SK-N-MC (cell line): Measurements from ENCODE around the gene HPCAL1.

Experiments used
- DNase-seq: peaks from one replicate; pipeline ENCODE4 v3.0.0-alpha.2; 2011; ENCODE audit warnings: low read depth, low spot score
- H3K27ac ChIP-seq: fragments of 200-600 bp; sonication (generic); 2 replicates; pipeline ENCODE4 v1.5.1; 2016; ENCODE audit warnings: mixed run types
- H3K36me3 ChIP-seq: fragments of 200-600 bp; sonication (generic); 2 replicates; pipeline ENCODE4 v1.6.1; 2017; ENCODE audit warnings: antibody characterized with exemption, low read length, mixed read lengths; ENCODE audit not compliant: insufficient read depth
- H3K4me3 ChIP-seq: fragments of 200-600 bp; sonication (generic); 2 replicates; pipeline ENCODE4 v1.5.1; 2016
- H3K9ac ChIP-seq: fragments of 200-600 bp; sonication (generic); 2 replicates; pipeline ENCODE4 v1.8.0; 2017; ENCODE audit warnings: mixed run types, mixed read lengths; ENCODE audit not compliant: insufficient read length
- H3K9me3 ChIP-seq: fragments of 200-600 bp; sonication (generic); 2 replicates; pipeline ENCODE4 v1.6.1; 2017; ENCODE audit warnings: low read depth, mild to moderate bottlenecking, antibody characterized with exemption, low read length, moderate library complexity, mixed read lengths
- EZH2 ChIP-seq: fragments of 200-600 bp; sonication (generic); IDR thresholded peaks from one replicate; pipeline ENCODE4 v1.6.1; 2017; ENCODE audit warnings: antibody characterized with exemption
- FOXP2 ChIP-seq: optimal IDR thresholded peaks from 2 replicates; pipeline ENCODE3; 2011; ENCODE audit warnings: mild to moderate bottlenecking, moderate library complexity; ENCODE audit not compliant: insufficient read depth; ENCODE audit errors: extremely low read length, control extremely low read depth
- POLR2AphosphoS5 ChIP-seq: IDR thresholded peaks from 2 replicates; pipeline ENCODE4 v1.6.1; 2012; ENCODE audit warnings: mild to moderate bottlenecking, low read depth, low read length, borderline replicate concordance

Gene HPCAL1

DNA sequence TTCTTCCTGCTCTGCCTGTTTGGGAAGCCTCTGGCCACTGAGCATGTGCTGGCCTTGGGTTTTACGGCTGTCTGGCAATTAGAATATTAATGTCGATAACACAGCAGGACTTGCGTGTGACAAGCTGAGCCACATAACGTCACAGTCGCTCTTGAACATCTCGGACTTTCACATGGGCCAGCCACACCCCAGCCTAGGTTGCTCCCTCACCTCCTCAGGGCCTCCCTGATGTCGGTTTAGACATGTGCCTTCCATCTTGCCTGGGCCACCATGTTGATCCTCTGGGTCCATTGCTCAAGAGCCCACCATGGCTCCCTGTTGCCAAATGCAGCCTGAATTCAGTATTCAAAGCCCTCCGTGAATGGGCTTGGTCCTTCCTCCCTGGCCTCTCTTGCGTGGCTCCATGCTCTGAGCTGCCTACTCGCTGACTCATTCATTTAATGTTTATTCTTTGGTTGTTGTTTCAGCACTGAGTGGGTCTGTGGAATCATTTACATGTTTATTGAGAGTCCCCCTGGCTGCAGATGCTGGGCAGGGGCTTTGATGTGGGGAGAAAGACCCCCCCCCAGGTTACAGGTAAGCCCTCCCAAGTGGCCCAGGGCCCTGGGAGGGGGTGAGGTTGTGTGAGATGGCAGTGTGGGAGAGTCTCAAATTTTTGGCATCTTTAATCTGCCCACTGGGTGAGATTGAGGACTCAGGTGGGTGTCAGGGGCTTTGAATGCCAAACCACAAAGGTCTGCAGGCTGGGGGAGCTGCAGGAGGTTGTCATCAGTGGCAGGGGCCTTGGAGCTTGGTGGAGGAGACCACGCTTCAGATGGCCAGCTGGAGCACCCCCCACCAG is 83.4 kb downstream of the HPCAL1 start:
- TF ChIP-seq POLR2AphosphoS5 (no peak), EZH2 (no peak), FOXP2 (no peak)

GRCh38 chr2:10387033-10387432 is 84.3 kb downstream of the HPCAL1 start:
- Histone ChIP-seq H3K27ac (no peak overlapping the region), H3K4me3 (no peak overlapping the region), H3K9me3 (no peaks in the 10 kb centered on the region), H3K9ac (no peak overlapping the region), H3K36me3 (no peaks in the 10 kb centered on the region)
- DNase-seq: no peak
- TF ChIP-seq EZH2: no peak
- no peak for TF ChIP-seq FOXP2
- no peak for TF ChIP-seq POLR2AphosphoS5

More for the DNA sequence above, 83.4 kb downstream of the HPCAL1 start:
- Histone ChIP-seq H3K9ac (no peak overlapping the region), H3K4me3 (no peak overlapping the region), H3K9me3 (no peaks in the 10 kb centered on the region), H3K36me3 (no peaks in the 10 kb centered on the region), H3K27ac (no peak overlapping the region)
- DNase-seq: no peak

DNA sequence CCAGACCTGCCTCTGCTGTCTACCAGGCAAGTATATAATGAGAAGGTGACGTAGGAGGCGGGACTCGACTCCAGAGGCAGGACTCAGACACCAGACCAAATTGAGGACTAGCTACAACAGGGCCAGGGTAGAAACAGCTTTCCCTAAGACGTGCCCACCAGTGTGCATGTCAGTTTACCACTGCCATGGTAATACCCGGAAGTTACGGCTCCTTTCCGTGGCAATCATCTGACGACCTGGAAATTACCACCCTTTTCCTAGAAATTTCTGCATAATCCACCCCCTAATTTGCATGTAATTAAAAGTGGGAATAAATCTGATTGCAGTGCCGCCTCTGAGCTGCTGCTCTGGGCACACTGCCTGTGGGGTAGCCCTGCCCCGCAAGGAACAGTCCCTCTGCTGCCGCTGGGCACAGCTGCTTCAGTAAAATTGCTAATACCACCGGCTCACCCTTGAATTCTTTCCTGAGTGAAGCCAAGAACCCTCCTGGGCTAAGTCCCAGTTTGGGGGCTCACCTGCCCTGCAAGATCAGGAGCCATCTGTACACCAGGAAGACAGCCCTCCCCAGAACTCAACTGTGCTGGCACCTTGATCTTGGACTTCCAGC is 86.4 kb downstream of the HPCAL1 start:
- TF ChIP-seq EZH2 (no peak), FOXP2 (no peak), POLR2AphosphoS5 (no peak)
- Histone ChIP-seq H3K36me3 (no peaks in the 10 kb centered on the region), H3K9ac (no peak overlapping the region), H3K4me3 (no peak overlapping the region), H3K27ac (no peak overlapping the region), H3K9me3 (no peaks in the 10 kb centered on the region)
- DNase-seq: no peak

DNA sequence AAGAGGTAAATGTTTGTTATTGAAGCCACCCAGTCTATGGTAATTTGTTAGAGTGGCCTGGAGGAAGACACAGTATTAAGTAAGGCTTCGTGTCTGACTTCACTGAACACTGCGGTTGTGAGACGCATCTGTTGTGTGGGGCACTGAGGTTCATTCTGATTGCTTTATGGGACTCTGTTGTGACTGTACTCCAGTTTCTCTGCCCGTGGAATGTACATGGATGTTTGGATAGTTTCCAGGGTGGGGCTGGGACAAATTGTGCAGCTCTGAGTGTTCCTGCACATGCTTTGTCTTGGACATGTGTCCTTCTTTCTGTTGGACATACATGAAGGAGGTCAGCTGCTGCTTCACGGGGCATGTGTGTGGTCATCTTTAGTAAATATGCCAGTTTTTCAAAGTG is 86.9 kb downstream of the HPCAL1 start:
- H3K9ac ChIP-seq: no peak overlapping the region
- no peak overlapping the region for H3K4me3 ChIP-seq
- H3K9me3 ChIP-seq: no peaks in the 10 kb centered on the region
- no peaks in the 10 kb centered on the region for H3K36me3 ChIP-seq
- no peak overlapping the region for H3K27ac ChIP-seq
- TF ChIP-seq POLR2AphosphoS5 (no peak), FOXP2 (no peak), EZH2 (no peak)
- DNase-seq: no peak

DNA sequence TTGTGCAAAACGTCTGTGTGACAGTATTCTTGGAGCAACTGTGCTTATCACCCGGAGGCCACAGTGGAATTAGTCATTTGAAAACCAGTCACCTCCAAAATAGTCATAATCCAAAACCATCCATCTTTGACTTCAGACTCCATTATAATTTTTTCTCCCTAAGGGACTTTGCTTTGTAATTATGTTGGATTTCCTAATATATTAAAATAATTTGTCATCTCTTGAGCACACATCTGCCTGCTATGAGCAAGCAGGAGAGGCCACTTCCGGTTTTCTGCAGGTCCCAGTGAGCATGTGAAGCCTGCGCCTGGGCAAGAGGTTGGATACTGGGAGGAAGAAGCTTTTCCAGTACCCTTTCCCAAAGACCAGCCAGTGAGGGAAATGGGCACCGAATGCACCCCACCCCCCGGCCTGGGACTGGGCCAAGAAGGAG is 87.7 kb downstream of the HPCAL1 start:
- DNase-seq: no peak
- TF ChIP-seq POLR2AphosphoS5 (no peak), FOXP2 (no peak), EZH2 (no peak)
- Histone ChIP-seq H3K4me3 (no peak overlapping the region), H3K9me3 (no peaks in the 10 kb centered on the region), H3K36me3 (no peaks in the 10 kb centered on the region), H3K27ac (no peak overlapping the region), H3K9ac (no peak overlapping the region)

DNA sequence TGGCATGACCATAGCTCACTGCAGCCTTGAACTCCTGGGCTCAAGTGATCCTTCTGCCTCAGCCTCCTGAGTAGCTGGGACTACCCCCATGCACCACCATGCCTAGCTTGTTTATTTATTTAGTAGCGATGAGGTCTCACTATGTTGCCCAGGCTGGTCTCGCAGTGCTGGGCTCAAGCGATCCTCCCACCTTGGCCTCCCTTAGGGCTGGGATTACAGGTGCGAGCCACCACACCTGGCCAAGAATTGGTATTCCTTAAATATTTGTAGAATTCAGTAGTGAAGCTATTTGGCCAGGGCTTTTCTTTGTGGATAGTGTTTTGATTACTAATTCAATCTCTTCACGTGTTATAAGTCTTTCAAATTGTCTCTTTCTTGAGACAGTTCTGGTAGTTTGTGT is 89.4 kb downstream of the HPCAL1 start:
- Histone ChIP-seq H3K9ac (no peak overlapping the region), H3K9me3 (no peaks in the 10 kb centered on the region), H3K27ac (no peak overlapping the region), H3K4me3 (no peak overlapping the region), H3K36me3 (no peaks in the 10 kb centered on the region)
- no peak for TF ChIP-seq FOXP2
- no peak for DNase-seq

DNA sequence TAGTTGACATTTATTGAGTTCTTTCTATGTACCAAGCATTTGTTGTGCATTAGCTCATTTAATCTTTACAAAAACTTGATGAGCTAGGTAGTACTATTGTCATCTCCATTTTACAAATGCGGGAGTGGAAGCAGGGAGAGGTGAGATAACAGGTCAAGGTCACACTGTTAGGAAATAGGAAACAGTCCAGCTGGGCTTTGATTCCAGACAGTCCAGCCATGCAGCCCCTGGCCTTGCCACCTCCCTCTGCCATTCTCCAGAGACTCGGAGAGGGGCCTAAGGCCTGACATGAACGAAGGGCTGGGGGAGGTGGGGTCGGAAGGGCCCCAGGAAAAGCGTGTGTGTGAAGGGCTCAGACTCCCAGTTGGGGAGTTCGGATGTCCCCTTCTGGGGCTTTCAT is 89.8 kb downstream of the HPCAL1 start:
- Histone ChIP-seq H3K9ac (no peak overlapping the region), H3K27ac (no peak overlapping the region), H3K4me3 (no peak overlapping the region), H3K9me3 (no peaks in the 10 kb centered on the region), H3K36me3 (no peaks in the 10 kb centered on the region)
- DNase-seq: no peak
- TF ChIP-seq POLR2AphosphoS5 (no peak), FOXP2 (no peak), EZH2 (no peak)

- Histone ChIP-seq H3K4me3 (no peak overlapping the region), H3K9ac (no peak overlapping the region), H3K9me3 (no peaks in the 10 kb centered on the region), H3K36me3 (no peaks in the 10 kb centered on the region), H3K27ac (no peak overlapping the region)
- TF ChIP-seq FOXP2 (no peak), EZH2 (no peak), POLR2AphosphoS5 (no peak)
- DNase-seq: no peak
These were observed 90.4 kb downstream of the HPCAL1 start for GRCh38 chr2:10392951-10393639.

DNA sequence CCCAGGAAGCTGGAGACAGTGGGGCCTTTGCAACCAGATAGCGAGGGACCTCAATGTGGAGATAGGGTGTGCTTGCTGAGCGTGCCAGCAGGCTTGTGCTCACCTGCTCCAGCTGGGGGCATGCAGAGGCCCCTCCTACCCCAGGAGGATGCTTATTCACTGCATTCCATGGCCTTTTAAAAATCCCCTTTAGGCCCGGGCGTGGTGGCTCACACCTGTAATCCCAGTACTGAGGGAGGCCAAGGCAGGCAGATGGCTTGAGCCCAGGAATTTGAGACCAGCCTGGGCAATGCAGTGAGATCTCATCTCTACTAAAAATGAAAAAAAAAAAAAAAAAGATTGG is 90.9 kb downstream of the HPCAL1 start:
- TF ChIP-seq POLR2AphosphoS5 (no peak), EZH2 (no peak), FOXP2 (no peak)
- Histone ChIP-seq H3K4me3 (no peak overlapping the region), H3K27ac (no peak overlapping the region), H3K9ac (no peak overlapping the region), H3K9me3 (no peaks in the 10 kb centered on the region), H3K36me3 (no peaks in the 10 kb centered on the region)
- DNase-seq: no peak
